K562 (cell line): Measurements from ENCODE around the gene MVK. TPM values are rescaled to one million over a fixed set of nuclear protein-coding genes. Genes with fewer than 3 reads are reported as not detected.
A peak's percentile ranks its signal among the peaks of the same experiment; 100 is the strongest.

Experiments used
- ARID3B ChIP-seq: fragments of 250-450 bp; sonication (Bioruptor Pico); IDR thresholded peaks from 2 replicates; pipeline ENCODE4 v1.4.0; 2020; ENCODE audit warnings: borderline replicate concordance
- CTCFL ChIP-seq: IDR thresholded peaks from 2 replicates; pipeline ENCODE4 v1.6.1; 2011; ENCODE audit warnings: borderline replicate concordance, low read depth, mild to moderate bottlenecking, moderate library complexity, low read length; ENCODE audit not compliant: insufficient read depth, poor library complexity, severe bottlenecking
- DDX20 ChIP-seq: fragments of 450-650 bp; IDR thresholded peaks from 2 replicates; pipeline ENCODE4 v1.6.1; 2016; ENCODE audit warnings: missing genetic modification characterization, low read depth, mild to moderate bottlenecking, missing compliant biosample characterization, moderate library complexity
- EGR1 ChIP-seq: fragments of 450-650 bp; conservative IDR thresholded peaks from 2 replicates; pipeline ENCODE4 v1.6.1; 2017; ENCODE audit warnings: mild to moderate bottlenecking
- EHMT2 ChIP-seq: fragments of 450-650 bp; IDR thresholded peaks from 2 replicates; pipeline ENCODE4 v1.6.1; 2018; ENCODE audit warnings: antibody characterized with exemption
- EWSR1 ChIP-seq: fragments of 450-650 bp; IDR thresholded peaks from 2 replicates; pipeline ENCODE4 v1.6.1; 2018; ENCODE audit warnings: borderline replicate concordance, mild to moderate bottlenecking, low read depth, moderate library complexity; ENCODE audit not compliant: partially characterized antibody
- HNRNPLL ChIP-seq: fragments of 200-400 bp; formaldehyde crosslinking; IDR thresholded peaks from 2 replicates; pipeline ENCODE4 v1.6.1; 2017; ENCODE audit warnings: low read length, low read depth, mild to moderate bottlenecking; ENCODE audit not compliant: poor library complexity, severe bottlenecking
- JUN ChIP-seq, 2 experiments: sonication (generic) in 1 of 2; formaldehyde crosslinking in 1 of 2; IDR thresholded peaks; 2 replicates each; pipeline versions ENCODE4 v1.6.1 to v1.8.0; 2012 to 2022; ENCODE audit warnings: borderline replicate concordance in 2 of 2, mild to moderate bottlenecking in 2 of 2, improper control_type of control experiment in 1 of 2, low read depth in 1 of 2, low read length in 1 of 2, missing genetic modification reagents in 1 of 2
- MIER1 ChIP-seq: fragments of 450-650 bp; IDR thresholded peaks from 2 replicates; pipeline ENCODE4 v1.6.1; 2016; ENCODE audit warnings: antibody characterized with exemption, mild to moderate bottlenecking, low read depth
- MTF1 ChIP-seq: fragments of 250-450 bp; sonication (Bioruptor Pico); IDR thresholded peaks from 2 replicates; pipeline ENCODE4 v1.9.0; 2021; ENCODE audit warnings: moderate library complexity, mild to moderate bottlenecking, inconsistent platforms, borderline replicate concordance
- NFE2L1 ChIP-seq: fragments of 450-650 bp; IDR thresholded peaks from 2 replicates; pipeline ENCODE4 v1.6.1; 2016; ENCODE audit warnings: missing genetic modification characterization, low read depth, mild to moderate bottlenecking, missing compliant biosample characterization, moderate library complexity, borderline replicate concordance
- NFYB ChIP-seq: IDR thresholded peaks from 2 replicates; pipeline ENCODE4 v1.6.1; 2011; ENCODE audit warnings: mild to moderate bottlenecking, moderate library complexity; ENCODE audit not compliant: insufficient read length; ENCODE audit errors: extremely low read depth
- PBX2 ChIP-seq, 2 experiments: IDR thresholded peaks in 1 of 2; conservative IDR thresholded peaks in 1 of 2; 2 replicates each; pipeline ENCODE4 v1.6.1; 2016; ENCODE audit warnings: low read depth in 2 of 2, mild to moderate bottlenecking in 1 of 2, missing compliant biosample characterization in 1 of 2, missing genetic modification characterization in 1 of 2, moderate library complexity in 1 of 2
- PRPF4 ChIP-seq: fragments of 200-400 bp; formaldehyde crosslinking; IDR thresholded peaks from one replicate; pipeline ENCODE4 v1.6.1; 2017; ENCODE audit warnings: low read length, low read depth, mild to moderate bottlenecking; ENCODE audit not compliant: insufficient read depth, poor library complexity, severe bottlenecking
- TCF7 ChIP-seq: sonication (generic); IDR thresholded peaks from 2 replicates; pipeline ENCODE4 v1.6.1; 2016; ENCODE audit warnings: antibody characterized with exemption, borderline replicate concordance
- ZNF436 ChIP-seq: fragments of 250-450, 450-650 bp; sonication (Bioruptor Pico); formaldehyde crosslinking; IDR thresholded peaks from 2 replicates; pipeline ENCODE4 v1.7.0; 2020; ENCODE audit warnings: mild to moderate bottlenecking
- ZNF507 ChIP-seq: conservative IDR thresholded peaks from 2 replicates; pipeline ENCODE4 v1.6.1; 2017; ENCODE audit warnings: missing genetic modification characterization, missing compliant biosample characterization
- ZNF57 ChIP-seq: fragments of 450-650 bp; formaldehyde crosslinking; IDR thresholded peaks from 2 replicates; pipeline ENCODE4 v1.4.0; 2020; ENCODE audit warnings: mild to moderate bottlenecking, moderate library complexity
- polyA plus RNA-seq, 8 experiments: library from polyadenylated mRNA; depleted of rRNA in 4 of 8; stranded (reverse) in 5 of 8; unstranded in 3 of 8; fragments of >200 nt; fragmentation: Nextera tagmentation in 2 of 8; fragmentation: Illumina TruSeq in 1 of 8; extraction: Ambion mirVana in 2 of 8; extraction: Trizol in 1 of 8; gene quantifications; 2 replicates each; pipeline versions ENCODE4 v1.2.1 to v1.2.3, GENCODE V29; 2011 to 2014; ENCODE audit warnings: inconsistent platforms in 1 of 8, missing spikeins in 1 of 8
- total RNA-seq, 7 experiments: library from RNA; depleted of rRNA in 6 of 7; stranded (reverse); fragments of >200 nt in 6 of 7; fragmentation: Illumina TruSeq in 2 of 7; extraction: Trizol in 2 of 7; gene quantifications; 2 replicates each; pipeline versions ENCODE4 v1.2.1 to v1.2.3, GENCODE V29; 2011 to 2021; ENCODE audit warnings: low replicate concordance in 1 of 7

The MVK gene
- total and polyA plus RNA-seq, 9 of the 15 experiments (the other 6 are each of a cell fraction or from before 2014, with no cell fraction given), result 0.41 to 33.6 (median 18.8) TPM

- peak; percentile 43; the same call in 1 of the 2 replicates for TF ChIP-seq PBX2 (CRISPR knock-in tag; IDR thresholded peaks at IDR 0.05; ENCODE audit: low read depth)
- TF ChIP-seq PBX2 (tag; conservative IDR thresholded peaks at IDR 0.05; ENCODE audit: low read depth), result peak; percentile 42; the same call in 1 of the 2 replicates
- TF ChIP-seq PRPF4, result no peak
- TF ChIP-seq EGR1, result peak; percentile 11; the same call in 1 of the 2 replicates
- TF ChIP-seq HNRNPLL, result no peak
- TF ChIP-seq JUN (IDR thresholded peaks at IDR 0.05; ENCODE audit: borderline replicate concordance, low read depth, low read length), result peak; percentile 85; the same call in 1 of the 2 replicates
- TF ChIP-seq JUN (CRISPR knock-in tag; IDR thresholded peaks at IDR 0.05; ENCODE audit: borderline replicate concordance), result peak; percentile 18; the same call in 1 of the 2 replicates
- TF ChIP-seq DDX20 (tag), result no peak
- TF ChIP-seq ZNF57 (CRISPR knock-in tag), result no peak
- TF ChIP-seq ZNF436, result no peak
- peak; percentile 78 for TF ChIP-seq NFYB
- TF ChIP-seq MTF1 (CRISPR knock-in tag), result no peak
- TF ChIP-seq NFE2L1 (tag), result no peak
- TF ChIP-seq ARID3B (CRISPR knock-in tag), result no peak
- TF ChIP-seq TCF7, result no peak
- no peak for TF ChIP-seq EHMT2
- no peak for TF ChIP-seq MIER1
- TF ChIP-seq ZNF507 (tag), result no peak
- TF ChIP-seq CTCFL, result no peak
- no peak for TF ChIP-seq EWSR1
Observed at GRCh38 chr12:109573029-109573913, at the start of gene MVK, which contains the start of gene MMAB (continued).
